GM08714 (cell line): Measurements from ENCODE around the gene TTLL11.
"Not testable (repeated sequence)": the region's sequence is repeated elsewhere in the genome, so short reads cannot be mapped to it uniquely, and the experiment has no call there.

Source experiments
- H3K4me3 ChIP-seq: fragments of 200-500 bp; sonication (Bioruptor generic); 2 replicates; pipeline ENCODE4 v1.5.1; 2014; ENCODE audit warnings: mild to moderate bottlenecking, low read length, inconsistent platforms
- ZNF274 ChIP-seq: IDR thresholded peaks from 2 replicates; pipeline ENCODE4 v1.6.1; 2012; ENCODE audit warnings: mild to moderate bottlenecking, low read depth, low read length

TTLL11 gene

GRCh38 chr9:121987314-121987713 is 105.8 kb downstream of the TTLL11 start:
- no peak overlapping the region for H3K4me3 ChIP-seq
- TF ChIP-seq ZNF274 = no peak

GRCh38 chr9:121985792-121986494 is 107.2 kb downstream of the TTLL11 start:
- TF ChIP-seq ZNF274 = no peak

GRCh38 chr9:121984726-121985402 is 108.2 kb downstream of the TTLL11 start:
- TF ChIP-seq ZNF274 = no peak

More at GRCh38 chr9:121985792-121986494, 107.2 kb downstream of the TTLL11 start:
- no peak overlapping the region for H3K4me3 ChIP-seq

GRCh38 chr9:121983736-121984135 is 109.4 kb downstream of the TTLL11 start:
- no peak overlapping the region for H3K4me3 ChIP-seq
- no peak for TF ChIP-seq ZNF274

More at GRCh38 chr9:121984726-121985402, 108.2 kb downstream of the TTLL11 start:
- no peak overlapping the region for H3K4me3 ChIP-seq

- H3K4me3 ChIP-seq = no peak overlapping the region
These were observed 111.8 kb downstream of the TTLL11 start for GRCh38 chr9:121981118-121981883.

GRCh38 chr9:121980665-121981064 is 112.4 kb downstream of the TTLL11 start:
- not testable (repeated sequence) for H3K4me3 ChIP-seq

More at GRCh38 chr9:121981118-121981883, 111.8 kb downstream of the TTLL11 start:
- no peak for TF ChIP-seq ZNF274

- H3K4me3 ChIP-seq = no peak overlapping the region
- no peak for TF ChIP-seq ZNF274
These were observed 113.4 kb downstream of the TTLL11 start for GRCh38 chr9:121979736-121980135.

GRCh38 chr9:121976751-121977150 is 116.4 kb downstream of the TTLL11 start:
- no peak overlapping the region for H3K4me3 ChIP-seq
- no peak for TF ChIP-seq ZNF274

- H3K4me3 ChIP-seq = no peak overlapping the region
- TF ChIP-seq ZNF274 = no peak
These were observed 117.3 kb downstream of the TTLL11 start for GRCh38 chr9:121975801-121976277.

GRCh38 chr9:121974421-121974820 is 118.7 kb downstream of the TTLL11 start:
- no peak for TF ChIP-seq ZNF274
- H3K4me3 ChIP-seq = no peak overlapping the region

- no peak overlapping the region for H3K4me3 ChIP-seq
These were observed 120.6 kb downstream of the TTLL11 start for GRCh38 chr9:121972501-121972981.

GRCh38 chr9:121968056-121968455 is 125.1 kb downstream of the TTLL11 start:
- no peak overlapping the region for H3K4me3 ChIP-seq
- no peak for TF ChIP-seq ZNF274

More at GRCh38 chr9:121972501-121972981, 120.6 kb downstream of the TTLL11 start:
- no peak for TF ChIP-seq ZNF274

- H3K4me3 ChIP-seq = no peak overlapping the region
- no peak for TF ChIP-seq ZNF274
These were observed 126.4 kb downstream of the TTLL11 start for GRCh38 chr9:121966706-121967105.

GRCh38 chr9:121963528-121963995 is 129.5 kb downstream of the TTLL11 start:
- no peak overlapping the region for H3K4me3 ChIP-seq
- TF ChIP-seq ZNF274 = no peak

GRCh38 chr9:121962421-121962820 is 130.7 kb downstream of the TTLL11 start:
- TF ChIP-seq ZNF274 = no peak
- H3K4me3 ChIP-seq = no peak overlapping the region
